Fibroblast of the aortic adventitia (primary cell): Measurements from ENCODE around the gene DNAH8. TPM values are rescaled to one million over a fixed set of nuclear protein-coding genes. Genes with fewer than 3 reads are reported as not detected.

ENCODE experiments used
- DNase-seq: peaks from one replicate; pipeline ENCODE4 v3.0.0-alpha.2; 2010; ENCODE audit warnings: low read depth
- H3K4me3 ChIP-seq: 2 replicates; pipeline ENCODE4 v1.5.1; 2011; ENCODE audit warnings: low read depth, mild to moderate bottlenecking, control low read depth, low read length, moderate library complexity
- CTCF ChIP-seq: IDR thresholded peaks from 2 replicates; pipeline ENCODE4 v1.5.1; 2011; ENCODE audit warnings: mild to moderate bottlenecking, low read length, control low read depth, inconsistent platforms; ENCODE audit not compliant: insufficient read depth
- total RNA-seq: library from RNA; depleted of rRNA; stranded (reverse); fragments of >200 nt; gene quantifications from 2 replicates; pipeline ENCODE4 v1.2.3, GENCODE V29; 2012; ENCODE audit warnings: low replicate concordance

DNAH8 gene
- total RNA-seq, 1 donor = not detected

GRCh38 chr6:39004801-39005200 lies 289.7 kb downstream of the DNAH8 start:
- no peak overlapping the region for H3K4me3 ChIP-seq
- TF ChIP-seq CTCF = no peak
- DNase-seq = no peak

DNA sequence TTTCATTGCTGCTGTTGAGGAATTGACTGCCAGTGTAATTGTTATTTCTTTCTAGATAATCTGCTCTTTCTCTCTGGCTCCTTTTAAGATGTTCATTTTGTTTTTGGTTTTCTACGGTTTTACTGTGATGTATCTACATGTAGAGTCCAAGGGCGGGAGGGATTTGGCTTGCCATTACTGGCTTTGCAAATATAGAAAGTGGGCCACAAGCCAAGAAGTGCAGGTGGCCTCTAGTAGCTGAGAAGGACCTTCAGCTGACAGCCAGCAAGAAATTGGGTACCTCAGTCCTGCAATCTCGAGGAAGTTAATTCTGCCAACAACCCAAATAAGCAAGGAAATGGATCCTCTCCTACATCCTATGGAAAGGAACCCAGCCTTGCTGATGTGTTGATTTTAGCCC lies 290.7 kb downstream of the DNAH8 start:
- no peak for TF ChIP-seq CTCF
- no peak overlapping the region for H3K4me3 ChIP-seq
- DNase-seq = no peak

DNA sequence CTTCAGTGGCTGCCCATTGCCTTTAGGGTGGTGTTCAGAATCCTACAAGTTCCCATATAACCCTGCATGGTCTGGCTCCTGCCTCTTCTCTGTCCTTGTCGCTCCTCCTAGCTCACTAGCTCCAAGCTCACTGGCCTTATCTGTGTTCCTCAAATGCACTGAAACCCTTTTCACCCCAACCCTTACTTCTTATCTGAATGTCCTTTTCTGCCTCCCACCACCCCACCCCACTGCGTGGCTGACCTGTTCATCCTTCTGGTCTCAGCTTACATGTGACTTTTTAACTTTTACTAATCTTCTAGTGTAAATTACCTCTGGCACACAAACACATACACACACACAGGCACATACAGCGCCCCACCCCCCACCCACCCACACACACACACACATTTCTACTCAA lies 292.5 kb downstream of the DNAH8 start:
- DNase-seq = no peak
- TF ChIP-seq CTCF = no peak
- H3K4me3 ChIP-seq = no peak overlapping the region

- no peak for TF ChIP-seq CTCF
- H3K4me3 ChIP-seq = no peak overlapping the region
- DNase-seq = no peak
Measured at GRCh38 chr6:39008737-39009136, 293.6 kb downstream of the DNAH8 start.

- H3K4me3 ChIP-seq = no peak overlapping the region
- no peak for TF ChIP-seq CTCF
- no peak for DNase-seq
Measured at GRCh38 chr6:39009476-39009875, 294.4 kb downstream of the DNAH8 start.

GRCh38 chr6:39016839-39017546 lies 301.9 kb downstream of the DNAH8 start:
- no peak for DNase-seq
- H3K4me3 ChIP-seq = no peak overlapping the region
- TF ChIP-seq CTCF = no peak

DNA sequence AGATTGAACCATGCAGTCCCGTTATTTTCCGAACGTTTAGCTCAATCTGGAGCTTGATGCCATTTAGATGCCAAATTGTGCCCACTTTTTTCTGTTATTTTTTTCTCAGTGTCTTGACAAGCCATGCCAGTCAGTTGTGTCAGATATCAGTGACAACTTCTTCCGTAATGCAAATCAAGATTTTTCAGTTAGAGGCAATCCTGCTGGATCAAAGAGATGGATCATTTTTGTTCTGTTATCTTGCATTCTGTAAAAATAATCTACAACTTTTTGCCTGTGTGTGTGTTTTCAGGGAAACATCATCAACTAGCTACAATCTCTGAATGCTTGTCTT lies 302.4 kb downstream of the DNAH8 start:
- no peak for DNase-seq
- no peak for TF ChIP-seq CTCF

More for the DNA sequence above, 302.4 kb downstream of the DNAH8 start:
- H3K4me3 ChIP-seq = no peak overlapping the region
